HepG2 (cell line): ENCODE results near the gene SERPINF2.

Experiments
- CTCF ChIP-seq: sonication (generic); formaldehyde crosslinking; IDR thresholded peaks from 2 replicates; pipeline ENCODE4 v1.5.0; 2020; ENCODE audit warnings: mild to moderate bottlenecking, missing genetic modification reagents, moderate library complexity
- SMC3 ChIP-seq: IDR thresholded peaks from 2 replicates; pipeline ENCODE4 v1.6.1; 2011; ENCODE audit warnings: low read length, improper control_type of control experiment

- no peak for TF ChIP-seq SMC3
- TF ChIP-seq CTCF (CRISPR knock-in tag): no peak
Measured at GRCh38 chr17:1779571-1780131, 37.0 kb downstream of the SERPINF2 start.
